IPS DF 6.9 (cell line): ENCODE measurements around the gene SV2C.
"Not testable (repeated sequence)": the region's sequence is repeated elsewhere in the genome, so short reads cannot be mapped to it uniquely, and the experiment has no call there.

ENCODE experiments used
- DNase-seq: peaks from one replicate; pipeline ENCODE4 v3.0.0-alpha.2; 2013; ENCODE audit warnings: low read depth, low spot score
- H3K27ac ChIP-seq: one replicate; pipeline ENCODE4 v1.5.1; 2013; ENCODE audit warnings: low read length, control low read depth
- H3K27me3 ChIP-seq: 2 replicates; pipeline ENCODE4 v1.6.1; 2013; ENCODE audit warnings: mild to moderate bottlenecking, low read length; ENCODE audit not compliant: control insufficient read depth, insufficient read depth
- H3K36me3 ChIP-seq: 2 replicates; pipeline ENCODE4 v1.6.1; 2013; ENCODE audit warnings: low read length; ENCODE audit not compliant: control insufficient read depth, insufficient read depth
- H3K4me1 ChIP-seq: 2 replicates; pipeline ENCODE4 v1.6.1; 2013; ENCODE audit warnings: low read length; ENCODE audit not compliant: control insufficient read depth, insufficient read depth
- H3K4me3 ChIP-seq: 2 replicates; pipeline ENCODE4 v1.5.1; 2013; ENCODE audit warnings: mild to moderate bottlenecking, low read length
- H3K9me3 ChIP-seq: 2 replicates; pipeline ENCODE4 v1.6.1; 2013; ENCODE audit warnings: low read length, inconsistent platforms; ENCODE audit not compliant: control insufficient read depth, insufficient read depth
- WGBS: extraction: QIAGEN DNeasy Blood & Tissue Kit; methylation state at CpG from one replicate; pipeline ENCODE4 v1.1.7; 2013; ENCODE audit warnings: mixed read lengths, missing lambda C conversion rate; ENCODE audit not compliant: insufficient read length, insufficient coverage; 5-methylcytosine and 5-hydroxymethylcytosine counted together

SV2C gene

DNA sequence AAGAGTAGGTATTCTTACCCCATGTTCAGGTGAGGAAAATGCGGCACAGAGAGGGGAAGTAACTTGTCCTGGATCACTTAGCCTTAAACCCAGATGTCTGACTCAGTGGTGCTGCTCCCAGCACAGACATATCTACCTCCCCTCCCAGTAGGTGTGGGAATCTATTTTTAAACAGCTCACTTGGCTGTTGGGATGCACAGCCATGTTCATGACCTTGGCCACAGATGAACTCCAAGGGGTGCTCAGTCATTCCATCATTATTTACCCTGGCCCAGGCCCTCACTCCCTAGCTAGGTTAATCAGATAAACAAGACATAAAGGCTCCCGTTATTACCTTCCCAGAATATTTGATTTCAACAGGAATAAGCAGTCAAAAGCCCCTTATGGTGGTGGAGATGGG lies 231.5 kb downstream of the SV2C start:
- Histone ChIP-seq H3K27ac (no peak overlapping the region), H3K27me3 (no peaks in the 10 kb centered on the region), H3K4me1 (peaks cover 1% of the 10 kb centered on the region; the same call in 1 of the 2 replicates), H3K4me3 (no peak overlapping the region), H3K36me3 (no peaks in the 10 kb centered on the region), H3K9me3 (no peaks in the 10 kb centered on the region)
- DNase-seq, result no peak
- WGBS, result no CpG with 5 or more reads among the region's 2 CpGs

DNA sequence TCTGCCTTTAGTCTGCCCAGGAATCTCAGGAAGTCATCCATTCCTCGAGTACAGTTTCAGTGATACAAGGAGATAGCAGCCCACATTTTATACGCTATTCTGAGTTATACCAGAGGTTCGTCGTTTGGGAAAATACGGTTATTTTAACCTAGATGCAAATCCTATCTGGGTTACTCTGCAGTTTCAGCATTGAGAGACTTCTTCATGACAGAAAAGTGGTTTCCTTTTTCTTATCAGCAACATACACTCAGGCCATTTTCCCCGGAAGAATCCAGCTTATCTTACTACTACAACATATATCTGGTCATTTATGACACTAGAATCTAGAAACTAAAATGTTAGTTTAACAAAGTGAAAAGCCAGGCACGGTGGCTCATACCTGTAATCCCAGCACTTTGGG lies 236.5 kb downstream of the SV2C start:
- peaks cover 1% of the 10 kb centered on the region; the same call in 1 of the 2 replicates for H3K4me1 ChIP-seq
- DNase-seq, result no peak
- no peaks in the 10 kb centered on the region for H3K27me3 ChIP-seq
- no peaks in the 10 kb centered on the region for H3K9me3 ChIP-seq
- H3K4me3 ChIP-seq, result no peak overlapping the region
- no peaks in the 10 kb centered on the region for H3K36me3 ChIP-seq
- no peak overlapping the region for H3K27ac ChIP-seq
- no CpG with 5 or more reads among the region's 7 CpGs for WGBS

DNA sequence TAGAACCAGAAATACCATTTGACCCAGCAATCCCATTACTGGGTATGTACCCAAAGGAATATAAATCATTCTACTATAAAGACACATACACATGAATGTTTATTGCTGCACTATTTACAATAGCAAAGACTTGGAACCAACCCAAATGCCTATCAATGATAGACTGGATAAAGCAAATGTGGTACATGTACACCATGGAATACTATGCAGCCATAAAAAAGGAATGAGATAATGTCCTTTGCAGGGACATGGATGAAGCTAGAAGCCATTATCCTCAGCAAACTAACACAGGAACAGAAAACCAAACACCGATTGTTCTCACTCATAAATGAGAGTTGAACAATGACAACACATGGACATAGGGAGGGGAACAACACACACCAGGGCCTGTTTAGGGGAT lies 240.3 kb downstream of the SV2C start:
- H3K9me3 ChIP-seq, DNase-seq, H3K36me3 ChIP-seq, H3K27me3 ChIP-seq, H3K27ac ChIP-seq, H3K4me1 ChIP-seq, H3K4me3 ChIP-seq: not testable (repeated sequence)
- no CpG with 5 or more reads among the region's 1 CpG for WGBS

DNA sequence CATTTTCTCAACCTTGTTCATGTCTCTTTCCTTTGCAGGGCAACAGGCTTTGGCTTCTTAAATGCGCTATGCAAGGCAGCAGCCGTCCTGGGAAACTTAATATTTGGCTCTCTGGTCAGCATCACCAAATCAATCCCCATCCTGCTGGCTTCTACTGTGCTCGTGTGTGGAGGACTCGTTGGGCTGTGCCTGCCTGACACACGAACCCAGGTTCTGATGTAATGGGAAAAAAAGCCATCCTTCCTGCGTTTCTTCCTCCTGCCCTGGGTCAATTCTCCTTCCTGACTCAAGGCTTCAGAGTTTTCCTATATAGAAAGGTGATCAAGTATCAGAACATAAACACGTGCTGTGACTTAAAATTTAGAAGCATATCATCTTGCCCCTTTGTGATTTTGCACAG lies 242.1 kb downstream of the SV2C start:
- H3K4me3 ChIP-seq, result no peak overlapping the region
- no CpG with 5 or more reads among the region's 7 CpGs for WGBS
- no peaks in the 10 kb centered on the region for H3K27me3 ChIP-seq
- H3K27ac ChIP-seq, result no peak overlapping the region
- no peaks in the 10 kb centered on the region for H3K36me3 ChIP-seq
- no peaks in the 10 kb centered on the region for H3K9me3 ChIP-seq
- no peak for DNase-seq
- H3K4me1 ChIP-seq, result peaks cover 4% of the 10 kb centered on the region

DNA sequence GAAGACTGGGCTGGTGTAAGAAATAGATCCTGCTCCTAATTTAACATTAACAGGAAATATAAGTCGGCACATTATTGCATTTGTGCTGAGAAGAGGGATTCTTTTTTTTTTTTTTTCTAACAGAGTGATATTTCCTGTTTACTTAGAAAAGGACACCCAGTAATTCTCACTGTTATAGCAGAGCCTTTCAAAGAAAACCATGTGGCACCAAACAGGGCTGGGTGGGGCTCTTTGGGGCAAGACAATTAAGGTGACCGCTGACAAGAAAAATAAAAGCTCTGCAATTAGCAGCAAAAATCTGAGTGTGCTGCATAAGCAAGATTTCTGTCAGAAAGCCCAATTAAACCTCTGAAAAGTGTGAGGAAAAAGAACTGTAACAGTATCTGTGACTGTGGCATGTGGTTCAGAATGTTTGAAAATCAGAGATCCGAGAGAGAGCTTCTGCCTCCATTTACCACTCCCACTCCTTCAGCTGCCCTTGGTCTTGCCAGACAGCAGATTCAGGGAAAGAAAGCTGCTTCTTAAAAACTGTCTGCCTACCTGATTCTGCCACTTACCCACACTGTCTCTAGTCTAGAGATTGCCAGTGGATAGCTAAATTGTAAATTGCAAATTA lies 242.8 kb downstream of the SV2C start:
- DNase-seq, result no peak
- Histone ChIP-seq H3K4me3 (no peak overlapping the region), H3K4me1 (peaks cover 4% of the 10 kb centered on the region), H3K9me3 (no peaks in the 10 kb centered on the region), H3K27ac (no peak overlapping the region), H3K36me3 (no peaks in the 10 kb centered on the region), H3K27me3 (no peaks in the 10 kb centered on the region)
- no CpG with 5 or more reads among the region's 3 CpGs for WGBS

DNA sequence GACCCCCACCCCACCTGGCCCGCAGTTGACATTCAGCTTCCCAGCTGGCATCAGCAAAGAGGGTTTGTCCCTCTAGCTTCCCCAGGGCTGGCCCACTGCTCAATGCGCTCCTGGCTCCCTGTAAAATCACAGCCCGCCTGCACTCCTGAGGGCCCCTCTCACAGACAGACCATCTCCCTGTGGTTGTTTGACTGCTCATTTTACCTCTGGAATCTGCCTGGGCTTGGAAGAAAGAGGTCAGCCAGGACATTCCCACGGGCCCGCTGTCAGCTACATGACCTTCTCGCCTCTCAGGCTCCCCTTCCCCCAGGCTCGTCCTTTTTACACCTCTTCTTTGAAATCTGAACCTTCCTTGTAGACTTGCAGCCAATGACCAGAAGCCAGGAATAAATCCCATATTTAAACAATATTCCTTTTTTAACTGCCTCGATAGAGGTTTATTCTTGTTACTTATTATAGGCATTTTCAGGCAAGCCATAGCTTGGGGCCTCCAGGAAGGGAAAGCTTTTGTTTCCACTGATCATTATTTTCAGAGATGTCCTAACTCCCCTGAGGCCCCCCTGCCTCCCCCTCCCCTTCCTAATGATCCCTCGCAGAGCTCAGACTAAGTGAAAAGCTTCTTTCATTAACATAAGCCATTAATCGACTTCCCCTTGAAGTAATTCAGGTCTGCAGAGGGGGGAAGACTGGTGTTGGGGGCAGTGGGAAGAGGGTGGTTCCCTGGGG lies 243.6 kb downstream of the SV2C start:
- no peaks in the 10 kb centered on the region for H3K9me3 ChIP-seq
- H3K27me3 ChIP-seq, result no peaks in the 10 kb centered on the region
- H3K36me3 ChIP-seq, result no peaks in the 10 kb centered on the region
- H3K4me3 ChIP-seq, result no peak overlapping the region; the same call in 1 of the 2 replicates
- H3K4me1 ChIP-seq, result peaks cover 4% of the 10 kb centered on the region
- no CpG with 5 or more reads among the region's 10 CpGs for WGBS
- H3K27ac ChIP-seq, result no peak overlapping the region
- DNase-seq, result no peak

DNA sequence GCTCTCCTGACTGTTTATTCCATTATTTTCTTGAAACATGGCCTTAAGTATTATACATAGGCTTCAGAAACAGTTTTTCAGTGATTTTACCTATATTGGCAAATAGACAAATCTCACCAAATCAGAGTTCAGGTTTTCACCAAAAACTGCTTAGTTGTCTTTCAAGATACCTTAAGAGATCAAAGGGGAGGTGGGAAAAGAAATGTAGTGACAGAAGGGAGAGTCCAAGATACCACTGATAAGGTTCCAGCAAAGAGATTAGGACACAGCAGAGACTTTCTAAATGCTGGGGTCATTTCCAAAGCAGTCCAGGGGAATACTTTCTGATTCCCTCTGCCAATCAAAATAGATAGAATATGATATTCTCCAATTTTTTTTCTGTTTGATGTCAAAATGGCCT lies 246.2 kb downstream of the SV2C start:
- H3K4me1 ChIP-seq, result peaks cover 4% of the 10 kb centered on the region
- no peaks in the 10 kb centered on the region for H3K36me3 ChIP-seq
- no peaks in the 10 kb centered on the region for H3K27me3 ChIP-seq
- no peaks in the 10 kb centered on the region for H3K9me3 ChIP-seq
- no peak for DNase-seq
- no peak overlapping the region for H3K27ac ChIP-seq
- H3K4me3 ChIP-seq, result no peak overlapping the region

DNA sequence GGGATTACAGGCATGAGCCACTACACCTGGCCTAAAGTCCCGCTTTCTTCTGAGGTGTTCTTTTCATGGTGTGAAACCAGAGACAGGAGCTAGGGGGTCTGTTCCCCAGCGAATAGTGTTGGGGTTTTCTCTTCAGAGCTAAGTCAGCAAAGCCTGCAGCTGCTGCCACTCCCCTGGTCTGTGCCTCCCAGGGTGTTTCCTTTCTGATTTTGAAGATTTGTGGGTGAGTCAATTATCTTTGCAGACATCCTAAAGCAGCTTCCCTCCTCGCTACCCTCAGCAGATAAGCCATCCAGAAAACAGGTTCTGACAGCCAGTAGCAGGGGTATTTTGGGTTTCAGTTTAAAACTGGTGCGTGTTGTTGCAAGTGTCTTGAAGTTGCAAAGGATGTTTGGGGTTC lies 247.9 kb downstream of the SV2C start:
- no peak overlapping the region for H3K27ac ChIP-seq
- no CpG with 5 or more reads among the region's 4 CpGs for WGBS
- peaks cover 4% of the 10 kb centered on the region for H3K4me1 ChIP-seq
- DNase-seq, result no peak
- no peaks in the 10 kb centered on the region for H3K27me3 ChIP-seq
- no peaks in the 10 kb centered on the region for H3K36me3 ChIP-seq
- H3K4me3 ChIP-seq, result no peak overlapping the region
- H3K9me3 ChIP-seq, result no peaks in the 10 kb centered on the region

DNA sequence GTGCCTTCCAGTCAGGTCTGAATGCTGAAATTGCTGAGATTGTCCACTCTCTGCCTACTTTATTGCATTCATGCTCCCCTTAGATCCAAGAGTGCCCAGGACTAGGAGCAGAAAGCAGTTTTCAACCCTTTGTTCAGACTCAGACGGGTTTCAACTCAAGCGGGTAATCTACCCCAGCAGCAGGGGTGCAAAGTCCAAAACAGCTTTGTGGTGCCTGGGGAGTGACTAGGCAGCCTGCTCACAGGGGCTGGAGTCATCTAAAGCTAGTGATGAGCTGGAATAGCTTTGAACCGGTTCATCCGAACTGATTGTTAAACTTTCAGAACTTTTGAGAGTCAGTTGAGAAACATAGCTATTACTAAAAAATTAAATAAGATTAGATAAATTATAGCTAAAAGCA lies 248.9 kb downstream of the SV2C start:
- DNase-seq, result no peak
- WGBS, result no CpG with 5 or more reads among the region's 4 CpGs
- Histone ChIP-seq H3K27ac (no peak overlapping the region), H3K27me3 (no peaks in the 10 kb centered on the region), H3K4me1 (0 out of 2 replicates have a peak, but pooled peaks cover 2% of the 10 kb centered on the region), H3K36me3 (no peaks in the 10 kb centered on the region), H3K4me3 (no peak overlapping the region), H3K9me3 (no peaks in the 10 kb centered on the region)

DNA sequence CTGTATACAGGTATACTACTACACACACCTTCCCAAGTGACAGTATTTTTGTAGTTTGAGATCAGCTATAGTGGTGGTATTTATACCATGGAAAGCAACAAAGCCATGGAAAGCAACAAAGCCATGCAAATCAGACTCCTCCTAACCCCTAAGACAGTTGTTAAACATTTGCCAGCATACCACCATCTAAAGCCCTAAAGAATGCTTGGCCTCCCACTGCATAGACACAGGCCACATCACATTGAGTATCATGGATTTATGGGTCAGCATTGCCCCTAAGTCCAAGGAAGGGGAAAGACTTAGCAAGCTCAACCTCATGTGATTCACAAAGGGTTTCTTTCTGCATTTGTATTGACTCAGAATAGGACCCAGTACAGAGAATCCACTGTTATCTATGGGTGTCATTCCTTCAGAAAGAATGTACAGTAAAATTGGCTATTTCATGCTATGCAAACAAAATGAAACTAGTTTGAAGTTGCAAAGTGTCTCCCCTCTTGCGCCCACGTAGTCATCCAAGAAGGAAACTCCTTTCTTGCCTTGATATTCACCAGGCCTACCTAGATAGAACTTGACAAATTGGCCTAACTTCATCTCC lies 249.5 kb downstream of the SV2C start:
- H3K36me3 ChIP-seq, result no peaks in the 10 kb centered on the region
- H3K4me1 ChIP-seq, result 0 out of 2 replicates have a peak, but pooled peaks cover 2% of the 10 kb centered on the region
- H3K9me3 ChIP-seq, result no peaks in the 10 kb centered on the region
- no peak overlapping the region for H3K4me3 ChIP-seq
- H3K27ac ChIP-seq, result no peak overlapping the region
- no peak for DNase-seq
- no CpG with 5 or more reads among the region's 2 CpGs for WGBS
- no peaks in the 10 kb centered on the region for H3K27me3 ChIP-seq
